HL-60 (cell line): Measurements from ENCODE around the gene AK9.
"Not testable (repeated sequence)": the region's sequence is repeated elsewhere in the genome, so short reads cannot be mapped to it uniquely, and the experiment has no call there.

Experiments used
- DNase-seq, 2 experiments: peaks; one replicate each; pipeline ENCODE4 v3.0.0-alpha.2; 2010 to 2020; ENCODE audit warnings: low read depth in 1 of 2, low spot score in 1 of 2
- H3K27ac ChIP-seq: fragments of 250-450 bp; sonication (Bioruptor Pico); replicated peaks from 2 replicates; pipeline ENCODE4 v1.5.1; 2020; ENCODE audit warnings: mild to moderate bottlenecking, moderate library complexity
- H3K27me3 ChIP-seq: fragments of 250-450 bp; sonication (Bioruptor Pico); 2 replicates; pipeline ENCODE4 v1.5.1; 2021; ENCODE audit warnings: mild to moderate bottlenecking, moderate library complexity; ENCODE audit not compliant: insufficient read depth, poor library complexity, severe bottlenecking
- H3K4me3 ChIP-seq: replicated peaks from 2 replicates; pipeline ENCODE4 v1.5.1; 2011; ENCODE audit warnings: mild to moderate bottlenecking, control low read depth, low read length; ENCODE audit not compliant: insufficient read depth
- GABPA ChIP-seq: IDR thresholded peaks from 2 replicates; pipeline ENCODE4 v1.6.1; 2012; ENCODE audit warnings: low read depth
- POLR2AphosphoS5 ChIP-seq: IDR thresholded peaks from 2 replicates; pipeline ENCODE4 v1.6.1; 2012; ENCODE audit warnings: low read depth
- SPI1 ChIP-seq: IDR thresholded peaks from 2 replicates; pipeline ENCODE4 v1.6.1; 2012; ENCODE audit warnings: low read depth, mild to moderate bottlenecking, borderline replicate concordance
- TF ChIP-seq, protein P1 (sequence below): IDR thresholded peaks from one replicate; pipeline ENCODE4 v1.5.1; 2011; ENCODE audit warnings: low read length, control low read depth, inconsistent platforms; ENCODE audit not compliant: insufficient read depth
- TF ChIP-seq, protein P2 (sequence below): IDR thresholded peaks from 2 replicates; pipeline ENCODE4 v1.6.1; 2012; ENCODE audit warnings: low read depth; ENCODE audit not compliant: insufficient replicate concordance

AK9 gene

DNA sequence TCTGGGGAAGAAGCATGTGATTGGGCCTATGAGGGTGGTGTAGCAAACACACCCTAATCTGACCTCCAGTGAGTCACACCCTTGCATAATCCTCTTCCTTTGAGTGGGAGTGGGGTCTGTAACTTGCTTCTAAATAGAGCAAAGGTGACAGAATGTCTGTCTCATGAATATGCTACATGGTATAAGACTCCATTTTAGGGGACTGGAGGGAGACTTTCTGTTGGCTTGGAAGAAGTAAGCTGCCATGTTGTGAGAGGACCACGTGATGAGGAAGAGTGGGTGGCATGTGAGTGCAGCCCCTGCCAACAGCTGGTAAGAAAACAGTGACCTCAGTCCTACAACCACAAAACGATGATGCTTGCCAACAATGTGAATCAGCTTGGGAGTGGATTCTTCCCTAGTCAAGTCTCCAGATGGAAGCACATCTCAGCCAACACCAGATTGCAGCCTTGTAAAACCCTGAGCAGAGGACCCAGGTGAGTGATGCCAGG is 3.7 kb downstream of the AK9 start:
- DNase-seq: peak; percentile 22 to 76
- Histone ChIP-seq H3K27ac (no peak overlapping the region), H3K4me3 (no peak overlapping the region), H3K27me3 (no peaks in the 10 kb centered on the region)
- TF ChIP-seq, protein P1, sequence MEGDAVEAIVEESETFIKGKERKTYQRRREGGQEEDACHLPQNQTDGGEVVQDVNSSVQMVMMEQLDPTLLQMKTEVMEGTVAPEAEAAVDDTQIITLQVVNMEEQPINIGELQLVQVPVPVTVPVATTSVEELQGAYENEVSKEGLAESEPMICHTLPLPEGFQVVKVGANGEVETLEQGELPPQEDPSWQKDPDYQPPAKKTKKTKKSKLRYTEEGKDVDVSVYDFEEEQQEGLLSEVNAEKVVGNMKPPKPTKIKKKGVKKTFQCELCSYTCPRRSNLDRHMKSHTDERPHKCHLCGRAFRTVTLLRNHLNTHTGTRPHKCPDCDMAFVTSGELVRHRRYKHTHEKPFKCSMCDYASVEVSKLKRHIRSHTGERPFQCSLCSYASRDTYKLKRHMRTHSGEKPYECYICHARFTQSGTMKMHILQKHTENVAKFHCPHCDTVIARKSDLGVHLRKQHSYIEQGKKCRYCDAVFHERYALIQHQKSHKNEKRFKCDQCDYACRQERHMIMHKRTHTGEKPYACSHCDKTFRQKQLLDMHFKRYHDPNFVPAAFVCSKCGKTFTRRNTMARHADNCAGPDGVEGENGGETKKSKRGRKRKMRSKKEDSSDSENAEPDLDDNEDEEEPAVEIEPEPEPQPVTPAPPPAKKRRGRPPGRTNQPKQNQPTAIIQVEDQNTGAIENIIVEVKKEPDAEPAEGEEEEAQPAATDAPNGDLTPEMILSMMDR: no peak

DNA sequence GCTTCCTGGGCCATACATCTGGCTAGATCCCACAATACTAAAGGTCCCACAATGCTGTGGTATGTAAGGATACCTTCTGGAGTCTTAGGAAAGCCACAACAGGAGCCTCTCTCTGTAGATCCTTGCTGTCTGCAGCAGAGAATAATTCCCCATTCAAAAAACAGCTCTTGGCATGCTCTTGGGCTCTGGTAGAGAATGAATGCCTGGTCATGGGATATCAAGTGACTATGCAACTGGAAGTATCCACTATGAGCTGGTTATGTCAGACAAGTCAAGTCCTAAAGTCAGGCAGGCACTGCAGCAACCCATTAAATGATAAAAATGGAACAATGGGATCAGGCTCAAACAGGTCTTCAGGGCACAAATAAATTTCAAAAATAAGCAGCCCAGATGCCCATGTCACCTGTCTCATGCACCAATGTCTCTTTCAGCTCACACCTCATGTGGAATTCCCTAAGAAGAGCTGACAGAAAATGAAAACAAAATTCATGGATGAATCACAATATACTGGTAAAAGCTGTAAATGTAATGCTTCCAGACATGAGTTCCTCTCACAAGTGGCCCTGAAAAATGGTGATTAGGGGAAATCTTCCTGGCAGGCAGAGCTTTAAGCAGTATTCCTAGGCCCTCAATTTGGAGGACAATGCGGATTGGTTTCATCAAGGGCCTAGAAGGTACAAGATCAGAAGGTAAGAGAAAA is 4.3 kb downstream of the AK9 start:
- H3K4me3 ChIP-seq: no peak overlapping the region
- no peaks in the 10 kb centered on the region for H3K27me3 ChIP-seq
- H3K27ac ChIP-seq: no peak overlapping the region
- DNase-seq: no peak
- TF ChIP-seq, protein P1: no peak
- TF ChIP-seq GABPA: no peak
- TF ChIP-seq, protein P2, sequence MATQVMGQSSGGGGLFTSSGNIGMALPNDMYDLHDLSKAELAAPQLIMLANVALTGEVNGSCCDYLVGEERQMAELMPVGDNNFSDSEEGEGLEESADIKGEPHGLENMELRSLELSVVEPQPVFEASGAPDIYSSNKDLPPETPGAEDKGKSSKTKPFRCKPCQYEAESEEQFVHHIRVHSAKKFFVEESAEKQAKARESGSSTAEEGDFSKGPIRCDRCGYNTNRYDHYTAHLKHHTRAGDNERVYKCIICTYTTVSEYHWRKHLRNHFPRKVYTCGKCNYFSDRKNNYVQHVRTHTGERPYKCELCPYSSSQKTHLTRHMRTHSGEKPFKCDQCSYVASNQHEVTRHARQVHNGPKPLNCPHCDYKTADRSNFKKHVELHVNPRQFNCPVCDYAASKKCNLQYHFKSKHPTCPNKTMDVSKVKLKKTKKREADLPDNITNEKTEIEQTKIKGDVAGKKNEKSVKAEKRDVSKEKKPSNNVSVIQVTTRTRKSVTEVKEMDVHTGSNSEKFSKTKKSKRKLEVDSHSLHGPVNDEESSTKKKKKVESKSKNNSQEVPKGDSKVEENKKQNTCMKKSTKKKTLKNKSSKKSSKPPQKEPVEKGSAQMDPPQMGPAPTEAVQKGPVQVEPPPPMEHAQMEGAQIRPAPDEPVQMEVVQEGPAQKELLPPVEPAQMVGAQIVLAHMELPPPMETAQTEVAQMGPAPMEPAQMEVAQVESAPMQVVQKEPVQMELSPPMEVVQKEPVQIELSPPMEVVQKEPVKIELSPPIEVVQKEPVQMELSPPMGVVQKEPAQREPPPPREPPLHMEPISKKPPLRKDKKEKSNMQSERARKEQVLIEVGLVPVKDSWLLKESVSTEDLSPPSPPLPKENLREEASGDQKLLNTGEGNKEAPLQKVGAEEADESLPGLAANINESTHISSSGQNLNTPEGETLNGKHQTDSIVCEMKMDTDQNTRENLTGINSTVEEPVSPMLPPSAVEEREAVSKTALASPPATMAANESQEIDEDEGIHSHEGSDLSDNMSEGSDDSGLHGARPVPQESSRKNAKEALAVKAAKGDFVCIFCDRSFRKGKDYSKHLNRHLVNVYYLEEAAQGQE: no peak
- TF ChIP-seq POLR2AphosphoS5: no peak
- no peak for TF ChIP-seq SPI1

DNA sequence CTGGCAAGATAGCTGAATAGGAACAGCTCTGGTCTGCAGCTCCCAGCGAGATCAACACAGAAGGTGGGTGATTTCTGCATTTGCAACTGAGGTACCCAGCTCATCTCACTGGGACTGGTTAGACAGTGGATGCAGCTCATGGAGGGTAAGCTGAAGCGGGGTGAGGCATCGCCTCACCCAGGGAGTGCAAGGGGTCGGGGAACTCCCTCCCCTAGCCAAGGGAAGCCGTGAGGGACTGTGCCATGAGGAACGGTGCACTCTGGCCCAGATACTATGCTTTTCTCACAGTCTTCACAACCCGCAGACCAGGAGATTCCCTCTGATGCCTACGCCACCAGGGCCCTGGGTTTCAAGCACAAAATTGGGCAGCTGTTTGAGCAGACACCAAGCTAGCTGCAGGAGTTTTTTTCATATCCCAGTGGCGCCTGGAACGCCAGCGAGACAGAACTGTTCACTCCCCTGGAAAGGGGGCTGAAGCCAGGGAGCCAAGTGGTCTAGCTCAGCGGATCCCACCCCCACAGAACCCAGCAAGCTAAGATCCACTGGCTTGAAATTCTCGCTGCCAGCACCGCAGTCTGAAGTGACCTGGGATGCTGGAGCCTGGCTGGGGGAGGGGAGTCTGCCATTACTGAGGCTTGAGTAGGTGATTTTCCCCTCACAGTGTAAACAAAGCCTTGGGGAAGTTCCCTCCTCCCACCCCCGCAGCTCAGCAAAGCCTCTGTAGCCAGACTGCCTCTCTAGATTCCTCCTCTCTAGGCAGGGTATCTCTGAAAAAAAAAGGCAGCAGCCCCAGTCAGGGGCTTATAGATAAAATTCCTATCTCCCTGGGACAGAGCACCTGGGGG is 12.1 kb downstream of the AK9 start:
- H3K27ac ChIP-seq, H3K4me3 ChIP-seq, DNase-seq, H3K27me3 ChIP-seq: not testable (repeated sequence)

DNA sequence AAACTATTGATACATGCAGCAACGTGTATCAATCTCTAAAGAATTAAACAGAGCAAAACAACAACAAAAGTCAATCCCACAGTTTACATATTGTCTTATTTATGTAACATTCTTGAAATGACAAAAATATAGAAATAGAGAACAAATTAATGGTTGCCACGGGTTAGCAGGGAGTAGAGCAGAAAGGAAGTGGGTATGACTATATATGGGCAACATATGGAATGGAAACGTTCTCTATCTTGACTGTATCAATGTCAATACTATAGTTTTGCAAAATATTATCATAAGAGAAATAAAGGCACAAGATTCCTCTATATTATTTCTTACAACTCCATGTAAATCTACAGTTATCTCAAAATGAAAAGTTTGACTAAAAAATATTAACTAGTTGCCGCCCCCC is 12.8 kb downstream of the AK9 start:
- Histone ChIP-seq H3K4me3 (no peak overlapping the region), H3K27me3 (no peaks in the 10 kb centered on the region), H3K27ac (no peak overlapping the region)
- DNase-seq: no peak
- TF ChIP-seq SPI1 (no peak), GABPA (no peak), POLR2AphosphoS5 (no peak)
- TF ChIP-seq, protein P2: no peak
- TF ChIP-seq, protein P1: no peak
